Gastrocnemius medialis (tissue), 4 donors: ENCODE measurements around the gene RIPPLY2. TPM values are rescaled to one million over a fixed set of nuclear protein-coding genes. Genes with fewer than 3 reads are reported as not detected.

Experiments
- ATAC-seq, 2 donors: fragments of 150-250 bp; one replicate each; pipeline ENCODE4 v1.9.1; 2016
- DNase-seq, 2 donors: peaks; one replicate each; pipeline ENCODE4 v3.0.0-alpha.2; 2019
- H3K27ac ChIP-seq, 4 donors: fragments of 200-600 bp; sonication (generic); 1 replicate in 1 of 4; 2 replicates in 3 of 4; pipeline ENCODE4 v1.5.1; 2016 to 2018; ENCODE audit warnings: mild to moderate bottlenecking in 2 of 4, moderate library complexity in 1 of 4
- H3K27me3 ChIP-seq, 3 donors: fragments of 200-600 bp; sonication (generic) in 2 of 3; 1 replicate in 1 of 3; 2 replicates in 2 of 3; pipeline versions ENCODE4 v1.5.1 to v1.6.0; 2016 to 2019; ENCODE audit warnings: mild to moderate bottlenecking in 1 of 3, moderate library complexity in 1 of 3
- H3K36me3 ChIP-seq, 2 donors: fragments of 200-600 bp; sonication (generic) in 1 of 2; one replicate each; pipeline ENCODE4 v1.5.1; 2017 to 2018
- H3K4me1 ChIP-seq, 2 donors: fragments of 200-600 bp; sonication (generic) in 1 of 2; one replicate each; pipeline ENCODE4 v1.5.1; 2016 to 2017; ENCODE audit warnings: mild to moderate bottlenecking in 2 of 2
- H3K4me3 ChIP-seq, 4 donors: fragments of 200-600 bp; sonication (generic) in 3 of 4; 1 replicate in 1 of 4; 2 replicates in 3 of 4; pipeline ENCODE4 v1.5.1; 2016 to 2019; ENCODE audit warnings: mild to moderate bottlenecking in 2 of 4
- H3K9me3 ChIP-seq, 3 donors: fragments of 200-600 bp; sonication (generic) in 2 of 3; 1 replicate in 1 of 3; 2 replicates in 2 of 3; pipeline ENCODE4 v1.5.1; 2016 to 2019
- CTCF ChIP-seq, 5 experiments: fragments of 450-650 bp in 3 of 5; fragments of 200-600 bp in 2 of 5; sonication (generic) in 2 of 5; IDR thresholded peaks in 4 of 5; conservative IDR thresholded peaks in 1 of 5; 1 replicate in 4 of 5; 2 replicates in 1 of 5; pipeline ENCODE4 v1.5.1; 2016 to 2019; ENCODE audit warnings: antibody characterized with exemption in 5 of 5, mild to moderate bottlenecking in 3 of 5, moderate library complexity in 3 of 5
- POLR2A ChIP-seq, 2 donors: fragments of 450-650 bp; IDR thresholded peaks; one replicate each; pipeline ENCODE4 v1.6.1; 2017; ENCODE audit warnings: antibody characterized with exemption in 2 of 2, mild to moderate bottlenecking in 2 of 2, moderate library complexity in 2 of 2
- in situ Hi-C, 4 donors: fragments of 200-750 bp; cut with MboI; loops; one replicate each; pipeline versions ENCODE4 v1.15.0 to v1.8.0; 2017; ENCODE audit warnings: low sequenced_read_pairs in 4 of 4
- intact Hi-C: fragments of 100-400 bp; cut with DNase I; formaldehyde crosslinking; loops from one replicate; pipeline ENCODE4 v1.15.1; 2023; ENCODE audit warnings: low total_unique reads
- total RNA-seq, 4 donors: library from RNA; depleted of rRNA; stranded (reverse); fragments of >200 nt; gene quantifications; one replicate each; pipeline versions ENCODE4 v1.1.0 to v1.2.3, GENCODE V29; 2016

RIPPLY2 gene
- total RNA-seq, 4 donors from 2014 or later, result not detected

- Histone ChIP-seq H3K36me3 (no peaks in the 10 kb centered on the region), H3K27me3 (no peaks in the 10 kb centered on the region), H3K4me3 (no peak overlapping the region), H3K27ac (no peak overlapping the region), H3K9me3 (no peaks in the 10 kb centered on the region), H3K4me1 (no peaks in the 10 kb centered on the region)
- in situ Hi-C loops (no loop called here), intact Hi-C loops (no loop called here)
- TF ChIP-seq CTCF (IDR thresholded peaks at IDR 0.05 in 4 of 5, conservative IDR thresholded peaks at IDR 0.05 in 1 of 5) (no peak), POLR2A (IDR thresholded peaks at IDR 0.05) (no peak)
- no peak for DNase-seq
- no peak for ATAC-seq
These were observed 28.3 kb upstream of the RIPPLY2 start for GRCh38 chr6:83824831-83825230.

GRCh38 chr6:83827050-83827449, 26.1 kb upstream of the RIPPLY2 start:
- Histone ChIP-seq H3K27ac (no peak overlapping the region), H3K9me3 (no peaks in the 10 kb centered on the region), H3K27me3 (no peaks in the 10 kb centered on the region), H3K36me3 (no peaks in the 10 kb centered on the region), H3K4me1 (no peaks in the 10 kb centered on the region), H3K4me3 (no peak overlapping the region)
- TF ChIP-seq CTCF (IDR thresholded peaks at IDR 0.05 in 4 of 5, conservative IDR thresholded peaks at IDR 0.05 in 1 of 5) (no peak), POLR2A (IDR thresholded peaks at IDR 0.05) (no peak)
- DNase-seq (no peak), ATAC-seq (no peak)
- in situ Hi-C loops (no loop called here), intact Hi-C loops (no loop called here)

GRCh38 chr6:83838727-83839126, 14.4 kb upstream of the RIPPLY2 start:
- ATAC-seq, result no peak
- TF ChIP-seq POLR2A (IDR thresholded peaks at IDR 0.05), result no peak
- TF ChIP-seq CTCF (IDR thresholded peaks at IDR 0.05 in 4 of 5, conservative IDR thresholded peaks at IDR 0.05 in 1 of 5), result no peak
- no peaks in the 10 kb centered on the region for H3K9me3 ChIP-seq

GRCh38 chr6:83844170-83844569, 9.0 kb upstream of the RIPPLY2 start:
- Histone ChIP-seq H3K27me3 (no peaks in the 10 kb centered on the region), H3K4me1 (no peaks in the 10 kb centered on the region), H3K27ac (no peak overlapping the region), H3K36me3 (no peaks in the 10 kb centered on the region), H3K9me3 (no peaks in the 10 kb centered on the region), H3K4me3 (no peak overlapping the region)
- TF ChIP-seq CTCF (IDR thresholded peaks at IDR 0.05 in 4 of 5, conservative IDR thresholded peaks at IDR 0.05 in 1 of 5) (no peak), POLR2A (IDR thresholded peaks at IDR 0.05) (no peak)
- ATAC-seq (no peak), DNase-seq (no peak)
- intact Hi-C loops, result no loop called here
- in situ Hi-C loops, result no loop called here

More at GRCh38 chr6:83838727-83839126, 14.4 kb upstream of the RIPPLY2 start:
- no peaks in the 10 kb centered on the region for H3K27me3 ChIP-seq
- H3K27ac ChIP-seq, result no peak overlapping the region
- intact Hi-C loops (no loop called here), in situ Hi-C loops (no loop called here)
- H3K36me3 ChIP-seq, result no peaks in the 10 kb centered on the region
- no peak for DNase-seq
- no peak overlapping the region for H3K4me3 ChIP-seq
- H3K4me1 ChIP-seq, result no peaks in the 10 kb centered on the region

- Histone ChIP-seq H3K9me3 (no peaks in the 10 kb centered on the region), H3K4me3 (no peak overlapping the region), H3K4me1 (no peaks in the 10 kb centered on the region), H3K36me3 (no peaks in the 10 kb centered on the region), H3K27me3 (peaks cover 0 to 4% (median under 1%) of the 10 kb centered on the region in 3 donors), H3K27ac (no peak overlapping the region)
- no peak for DNase-seq
- TF ChIP-seq POLR2A (IDR thresholded peaks at IDR 0.05), result no peak
- TF ChIP-seq CTCF (IDR thresholded peaks at IDR 0.05 in 4 of 5, conservative IDR thresholded peaks at IDR 0.05 in 1 of 5), result no peak
- ATAC-seq, result no peak
- in situ Hi-C loops (no loop called here), intact Hi-C loops (no loop called here)
These were observed 6.9 kb upstream of the RIPPLY2 start for GRCh38 chr6:83846291-83846690.
